Neural progenitor cell (in vitro differentiated cells): ENCODE results near the gene SNX21. TPM values are rescaled to one million over a fixed set of nuclear protein-coding genes. Genes with fewer than 3 reads are reported as not detected.
"Not testable (repeated sequence)": the region's sequence is repeated elsewhere in the genome, so short reads cannot be mapped to it uniquely, and the experiment has no call there.

ENCODE experiments used
- DNase-seq: peaks from one replicate; pipeline ENCODE4 v3.0.0-alpha.2; 2016; ENCODE audit warnings: low spot score
- H2AFZ ChIP-seq: fragments of 200-600 bp; sonication (generic); replicated peaks from 2 replicates; pipeline ENCODE4 v1.6.1; 2016; ENCODE audit warnings: antibody characterized with exemption
- H3F3A ChIP-seq: fragments of 200-600 bp; sonication (generic); 2 replicates; pipeline ENCODE4 v1.6.1; 2016; ENCODE audit warnings: antibody characterized with exemption, low read depth
- H3K27ac ChIP-seq: fragments of 200-600 bp; sonication (generic); 2 replicates; pipeline ENCODE4 v1.5.1; 2016; ENCODE audit warnings: mild to moderate bottlenecking
- H3K27me3 ChIP-seq: fragments of 200-600 bp; sonication (generic); 2 replicates; pipeline ENCODE4 v1.6.1; 2016; ENCODE audit warnings: mild to moderate bottlenecking, moderate library complexity
- H3K36me3 ChIP-seq: fragments of 200-600 bp; sonication (generic); 2 replicates; pipeline ENCODE4 v1.5.1; 2016
- H3K4me1 ChIP-seq: fragments of 200-600 bp; sonication (generic); 2 replicates; pipeline ENCODE4 v1.6.1; 2016; ENCODE audit warnings: mixed run types
- H3K4me2 ChIP-seq: fragments of 200-600 bp; sonication (generic); 2 replicates; pipeline ENCODE4 v1.6.1; 2016
- H3K4me3 ChIP-seq: fragments of 200-600 bp; sonication (generic); 2 replicates; pipeline ENCODE4 v1.5.1; 2016
- H3K79me2 ChIP-seq: fragments of 200-600 bp; sonication (generic); 2 replicates; pipeline ENCODE4 v1.6.1; 2016; ENCODE audit warnings: low read depth
- H3K9ac ChIP-seq: fragments of 200-600 bp; sonication (generic); 2 replicates; pipeline ENCODE4 v1.6.1; 2016
- H3K9me3 ChIP-seq: fragments of 200-600 bp; sonication (generic); 2 replicates; pipeline ENCODE4 v1.5.1; 2016; ENCODE audit warnings: low read depth
- H4K20me1 ChIP-seq: fragments of 200-600 bp; sonication (generic); 2 replicates; pipeline ENCODE4 v1.6.1; 2016; ENCODE audit warnings: low read depth
- H3K27ac Mint-ChIP-seq: 3 replicates; pipeline ENCODE4 v1.8.0; 2021; ENCODE audit warnings: mixed read lengths
- H3K27me3 Mint-ChIP-seq: 2 replicates; pipeline ENCODE4 v1.8.0; 2022; ENCODE audit warnings: low read depth, mild to moderate bottlenecking, inconsistent platforms, moderate library complexity, mixed read lengths; ENCODE audit not compliant: insufficient read depth
- H3K36me3 Mint-ChIP-seq: 3 replicates; pipeline ENCODE4 v1.8.0; 2021; ENCODE audit warnings: mixed read lengths
- H3K4me1 Mint-ChIP-seq: 3 replicates; pipeline ENCODE4 v1.8.0; 2021; ENCODE audit warnings: mixed read lengths
- H3K4me3 Mint-ChIP-seq: 3 replicates; pipeline ENCODE4 v1.8.0; 2021; ENCODE audit warnings: mild to moderate bottlenecking, moderate library complexity, mixed read lengths
- H3K9me3 Mint-ChIP-seq: 3 replicates; pipeline ENCODE4 v1.8.0; 2020; ENCODE audit warnings: mixed read lengths
- EZH2 ChIP-seq: fragments of 200-600 bp; sonication (generic); IDR thresholded peaks from 2 replicates; pipeline ENCODE4 v1.6.1; 2017; ENCODE audit warnings: antibody characterized with exemption, mild to moderate bottlenecking, moderate library complexity
- EZH2phosphoT487 ChIP-seq: fragments of 200-600 bp; sonication (generic); IDR thresholded peaks from 2 replicates; pipeline ENCODE4 v1.6.1; 2017; ENCODE audit warnings: antibody characterized with exemption
- total RNA-seq: library from RNA; depleted of rRNA; stranded (reverse); fragments of >200 nt; gene quantifications from 2 replicates; pipeline ENCODE4 v1.2.3, GENCODE V29; 2015; ENCODE audit warnings: low replicate concordance
- TF ChIP-seq, protein P1 (sequence below): fragments of 200-600 bp; sonication (generic); IDR thresholded peaks from 2 replicates; pipeline ENCODE4 v1.5.1; 2017; ENCODE audit warnings: antibody characterized with exemption, mild to moderate bottlenecking

The SNX21 gene
- total RNA-seq, 1 donor from 2014 or later = 12.2 TPM

GRCh38 chr20:45827712-45828111 is 5.9 kb upstream of the SNX21 start:
- Histone ChIP-seq H2AFZ (no peak overlapping the region), H3K4me1 (peaks cover 5% of the 10 kb centered on the region), H3K9ac (no peak overlapping the region), H3K4me2 (no peak overlapping the region), H3K27me3 (peaks cover 19% of the 10 kb centered on the region), H3K4me3 (no peak overlapping the region), H3K79me2 (no peaks in the 10 kb centered on the region), H3K27ac (no peak overlapping the region), H3K36me3 (no peaks in the 10 kb centered on the region), H3K9me3 (no peaks in the 10 kb centered on the region), H3F3A (peaks cover 4% of the 10 kb centered on the region), H4K20me1 (no peaks in the 10 kb centered on the region)
- peaks cover 24% of the 10 kb centered on the region for H3K4me1 Mint-ChIP-seq
- H3K27me3 Mint-ChIP-seq = peaks cover 14% of the 10 kb centered on the region
- no peak for DNase-seq
- no peaks in the 10 kb centered on the region for H3K36me3 Mint-ChIP-seq
- no peaks in the 10 kb centered on the region for H3K9me3 Mint-ChIP-seq
- TF ChIP-seq EZH2phosphoT487 (no peak), EZH2 (no peak)
- TF ChIP-seq, protein P1, sequence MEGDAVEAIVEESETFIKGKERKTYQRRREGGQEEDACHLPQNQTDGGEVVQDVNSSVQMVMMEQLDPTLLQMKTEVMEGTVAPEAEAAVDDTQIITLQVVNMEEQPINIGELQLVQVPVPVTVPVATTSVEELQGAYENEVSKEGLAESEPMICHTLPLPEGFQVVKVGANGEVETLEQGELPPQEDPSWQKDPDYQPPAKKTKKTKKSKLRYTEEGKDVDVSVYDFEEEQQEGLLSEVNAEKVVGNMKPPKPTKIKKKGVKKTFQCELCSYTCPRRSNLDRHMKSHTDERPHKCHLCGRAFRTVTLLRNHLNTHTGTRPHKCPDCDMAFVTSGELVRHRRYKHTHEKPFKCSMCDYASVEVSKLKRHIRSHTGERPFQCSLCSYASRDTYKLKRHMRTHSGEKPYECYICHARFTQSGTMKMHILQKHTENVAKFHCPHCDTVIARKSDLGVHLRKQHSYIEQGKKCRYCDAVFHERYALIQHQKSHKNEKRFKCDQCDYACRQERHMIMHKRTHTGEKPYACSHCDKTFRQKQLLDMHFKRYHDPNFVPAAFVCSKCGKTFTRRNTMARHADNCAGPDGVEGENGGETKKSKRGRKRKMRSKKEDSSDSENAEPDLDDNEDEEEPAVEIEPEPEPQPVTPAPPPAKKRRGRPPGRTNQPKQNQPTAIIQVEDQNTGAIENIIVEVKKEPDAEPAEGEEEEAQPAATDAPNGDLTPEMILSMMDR = no peak
- no peak overlapping the region for H3K27ac Mint-ChIP-seq
- no peak overlapping the region for H3K4me3 Mint-ChIP-seq

DNA sequence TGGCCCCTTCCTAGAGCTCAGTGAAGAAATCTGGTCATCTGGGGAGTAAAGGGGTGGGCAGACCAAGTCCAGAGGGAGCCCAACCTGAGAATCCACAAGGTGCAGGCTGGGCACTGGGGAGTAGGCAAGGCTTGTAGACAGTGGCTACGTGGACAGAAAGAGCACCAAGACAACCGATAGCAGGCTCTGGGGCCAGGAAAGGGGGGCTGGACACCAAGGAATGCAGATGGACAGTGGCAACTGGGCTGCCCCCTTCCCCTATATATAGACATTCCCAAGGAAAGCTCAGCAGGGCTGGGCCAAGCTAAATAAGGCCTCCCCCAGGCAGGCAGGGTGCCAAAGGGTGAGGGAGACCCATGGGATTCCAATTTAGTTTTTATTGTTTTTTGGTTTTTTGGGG is 5.0 kb upstream of the SNX21 start:
- H3K4me1 ChIP-seq = peaks cover 8% of the 10 kb centered on the region
- no peak for TF ChIP-seq EZH2phosphoT487
- no peak for TF ChIP-seq EZH2
- TF ChIP-seq, protein P1 = no peak
- DNase-seq = peak; percentile 29
- no peaks in the 10 kb centered on the region for H4K20me1 ChIP-seq
- no peaks in the 10 kb centered on the region for H3K36me3 Mint-ChIP-seq
- no peaks in the 10 kb centered on the region for H3K9me3 Mint-ChIP-seq
- no peaks in the 10 kb centered on the region for H3K36me3 ChIP-seq
- H3K9ac ChIP-seq = no peak overlapping the region
- H3K27me3 Mint-ChIP-seq = peaks cover 10% of the 10 kb centered on the region
- peaks cover 11% of the 10 kb centered on the region for H3K27me3 ChIP-seq
- no peak overlapping the region for H3K4me3 ChIP-seq
- H3K27ac Mint-ChIP-seq = peak overlapping the region; percentile 28
- H2AFZ ChIP-seq = no peak overlapping the region
- H3K27ac ChIP-seq = no peak overlapping the region
- no peak overlapping the region for H3K4me2 ChIP-seq
- no peak overlapping the region for H3K4me3 Mint-ChIP-seq
- no peaks in the 10 kb centered on the region for H3K79me2 ChIP-seq
- H3F3A ChIP-seq = peaks cover 13% of the 10 kb centered on the region
- H3K4me1 Mint-ChIP-seq = peaks cover 31% of the 10 kb centered on the region
- H3K9me3 ChIP-seq = no peaks in the 10 kb centered on the region

DNA sequence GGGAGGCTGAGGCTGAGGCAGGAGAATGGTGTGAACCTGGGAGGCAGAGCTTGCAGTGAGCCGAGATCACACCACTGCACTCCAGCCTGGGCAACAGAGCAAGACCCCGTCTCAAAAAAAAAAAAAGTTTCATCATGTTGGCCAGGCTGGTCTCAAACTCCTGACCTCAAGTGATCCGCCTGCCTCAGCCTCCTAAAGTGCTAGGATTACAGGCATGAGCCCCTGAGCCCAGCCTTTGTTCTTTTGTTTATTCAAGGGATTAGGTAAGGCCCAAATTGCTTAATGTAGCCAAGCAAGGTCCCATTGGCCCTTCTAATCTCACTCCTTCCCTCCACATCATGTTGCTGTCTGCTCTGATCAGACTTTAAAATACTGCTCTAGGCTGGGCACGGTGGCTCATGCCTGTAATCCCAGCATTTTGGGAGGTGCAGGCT is 3.9 kb upstream of the SNX21 start:
- H3K4me2 ChIP-seq, H3K36me3 ChIP-seq, H3K9me3 Mint-ChIP-seq, H3K27me3 Mint-ChIP-seq, H3K79me2 ChIP-seq, H3K9ac ChIP-seq, H2AFZ ChIP-seq, H3K4me3 ChIP-seq, H3K27ac Mint-ChIP-seq, H3K9me3 ChIP-seq, H3K27ac ChIP-seq, H3K36me3 Mint-ChIP-seq, H3K4me3 Mint-ChIP-seq, H3K27me3 ChIP-seq, H4K20me1 ChIP-seq: not testable (repeated sequence)
- peaks cover 29% of the 10 kb centered on the region for H3K4me1 Mint-ChIP-seq
- peaks cover 23% of the 10 kb centered on the region for H3F3A ChIP-seq
- peak; percentile 43 for DNase-seq
- H3K4me1 ChIP-seq = peaks cover 12% of the 10 kb centered on the region

DNA sequence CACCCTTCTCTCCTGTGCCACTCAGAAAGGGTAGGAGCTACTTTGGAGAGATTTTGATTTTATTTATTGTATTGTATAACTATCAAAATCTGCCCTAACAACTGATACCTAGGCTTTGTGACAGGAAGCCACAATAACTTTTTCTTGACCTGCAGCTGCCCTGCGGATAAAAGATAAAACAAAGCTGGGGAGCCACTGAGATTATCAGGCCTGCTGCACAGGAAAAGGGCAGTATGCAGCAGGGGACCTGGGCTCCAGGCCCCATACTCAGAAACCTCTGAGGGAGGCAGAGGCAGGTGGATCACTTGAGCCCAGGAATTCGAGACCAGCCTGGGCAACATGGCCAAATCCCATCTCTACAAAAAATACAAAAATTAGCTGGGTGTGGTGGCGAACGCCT is 980 bp upstream of the SNX21 start:
- H3K27ac ChIP-seq = no peak overlapping the region
- no peak overlapping the region for H3K27ac Mint-ChIP-seq
- no peak overlapping the region for H3K9ac ChIP-seq
- no peaks in the 10 kb centered on the region for H3K9me3 Mint-ChIP-seq
- no peak overlapping the region for H3K4me2 ChIP-seq
- peaks cover 31% of the 10 kb centered on the region for H3F3A ChIP-seq
- no peaks in the 10 kb centered on the region for H3K36me3 Mint-ChIP-seq
- H3K4me1 ChIP-seq = peaks cover 18% of the 10 kb centered on the region
- no peak overlapping the region for H2AFZ ChIP-seq
- DNase-seq = no peak
- peaks cover 10% of the 10 kb centered on the region for H3K79me2 ChIP-seq
- no peaks in the 10 kb centered on the region for H3K36me3 ChIP-seq
- no peaks in the 10 kb centered on the region for H4K20me1 ChIP-seq
- no peaks in the 10 kb centered on the region for H3K9me3 ChIP-seq
- no peaks in the 10 kb centered on the region for H3K27me3 ChIP-seq
- H3K27me3 Mint-ChIP-seq = peaks cover 4% of the 10 kb centered on the region
- H3K4me1 Mint-ChIP-seq = peaks cover 29% of the 10 kb centered on the region
- H3K4me3 ChIP-seq = no peak overlapping the region
- peak overlapping the region; percentile 82 for H3K4me3 Mint-ChIP-seq
- TF ChIP-seq EZH2 = no peak
- TF ChIP-seq, protein P1 = no peak
- no peak for TF ChIP-seq EZH2phosphoT487
